ENCODE results near the gene PICK1. TPM values are rescaled to one million over a fixed set of nuclear protein-coding genes. Genes with fewer than 3 reads are reported as not detected.
A peak's percentile ranks its signal among the peaks of the same experiment; 100 is the strongest.
"Not testable (repeated sequence)": the region's sequence is repeated elsewhere in the genome, so short reads cannot be mapped to it uniquely, and the experiment has no call there.

Gene PICK1
- total and polyA plus RNA-seq, 2 of the 13 experiments (the other 11 are each of a cell fraction or from before 2014, with no cell fraction given), result 19.3 to 25.3 TPM

DNA sequence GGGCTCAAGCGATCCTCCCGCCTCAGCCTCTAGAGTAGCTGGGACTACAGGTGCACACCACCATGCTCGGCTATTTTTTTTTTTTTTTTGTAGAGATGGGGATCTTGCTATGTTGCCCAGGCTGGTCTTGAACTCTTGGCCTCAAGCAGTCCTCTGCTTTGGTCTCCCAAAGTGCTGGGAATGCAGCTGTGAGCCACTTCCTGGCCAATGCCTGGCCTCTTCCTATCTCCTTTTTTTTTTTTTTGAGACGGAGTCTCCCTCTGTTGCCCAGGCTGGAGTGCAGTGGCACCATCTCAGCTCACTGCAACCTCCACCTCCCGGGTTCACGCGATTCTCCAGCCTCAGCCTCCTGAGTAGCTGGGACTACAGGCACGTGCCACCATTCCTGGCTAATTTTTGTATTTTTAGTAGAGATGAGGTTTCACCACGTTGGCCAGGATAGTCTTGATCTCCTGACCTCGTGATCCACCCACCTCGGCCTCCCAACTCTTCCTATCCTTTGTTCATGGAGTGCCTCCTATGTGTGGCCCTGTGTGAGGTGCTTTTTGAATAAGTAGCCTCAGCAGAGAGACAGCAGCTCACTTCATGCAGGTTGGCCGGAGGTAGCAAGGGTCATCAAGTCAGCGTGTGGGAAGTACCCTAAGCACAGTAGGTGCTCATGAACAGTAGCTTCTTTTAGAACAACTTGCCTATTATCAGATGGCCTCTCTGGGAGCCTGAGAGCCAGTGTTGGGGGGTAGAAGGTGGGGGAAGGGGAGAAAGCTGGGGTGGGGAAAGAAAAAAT lies 19.6 kb upstream of the PICK1 start:
- in situ Hi-C loops (cut with HindIII; ENCODE audit: extremely low pct_ligation_motif_present, low pct_unique_long_range_greater_than_20kb); BruUV-seq (replicated peaks); H3K36me3 ChIP-seq (replicated peaks in 1 of 2; ENCODE audit: control insufficient read depth in 1 of 2, insufficient read depth in 2 of 2, low read length in 2 of 2); H3K27ac ChIP-seq (ENCODE audit: extremely low read length, insufficient read depth, low read length); H3K4me2 ChIP-seq (ENCODE audit: low read depth, low read length); DNase-seq (ENCODE audit: low spot score); H2AFZ ChIP-seq (ENCODE audit: low read length); H4K20me1 ChIP-seq (ENCODE audit: insufficient read depth, low read length); FAIRE-seq; H3K79me2 ChIP-seq (ENCODE audit: insufficient read depth, low read length); ATAC-seq; intact Hi-C loops (cut with micrococcal nuclease; ENCODE audit: unreplicated experiment); H3K4me3 ChIP-seq (replicated peaks in 1 of 3; ENCODE audit: insufficient read depth in 1 of 3, low read depth in 2 of 3, low read length in 3 of 3); CTCF ChIA-PET (ENCODE audit: low intra/inter-chr PET ratio, low total read pairs); H3K9ac ChIP-seq (ENCODE audit: insufficient read depth, low read depth, low read length); H3K9me3 ChIP-seq (ENCODE audit: low read length): not testable (repeated sequence)
- peaks cover 1 to 28% of the 10 kb centered on the region in 2 experiments; a peak in 3 of 5 replicates for H3K27me3 ChIP-seq (ENCODE audit: control insufficient read depth in 1 of 2, insufficient read depth in 2 of 2, low read length in 2 of 2)
- 28% methylated on average over 13 of the region's 13 CpGs for WGBS (ENCODE audit: low lambda C conversion rate)
- TF ChIP-seq, protein P1, sequence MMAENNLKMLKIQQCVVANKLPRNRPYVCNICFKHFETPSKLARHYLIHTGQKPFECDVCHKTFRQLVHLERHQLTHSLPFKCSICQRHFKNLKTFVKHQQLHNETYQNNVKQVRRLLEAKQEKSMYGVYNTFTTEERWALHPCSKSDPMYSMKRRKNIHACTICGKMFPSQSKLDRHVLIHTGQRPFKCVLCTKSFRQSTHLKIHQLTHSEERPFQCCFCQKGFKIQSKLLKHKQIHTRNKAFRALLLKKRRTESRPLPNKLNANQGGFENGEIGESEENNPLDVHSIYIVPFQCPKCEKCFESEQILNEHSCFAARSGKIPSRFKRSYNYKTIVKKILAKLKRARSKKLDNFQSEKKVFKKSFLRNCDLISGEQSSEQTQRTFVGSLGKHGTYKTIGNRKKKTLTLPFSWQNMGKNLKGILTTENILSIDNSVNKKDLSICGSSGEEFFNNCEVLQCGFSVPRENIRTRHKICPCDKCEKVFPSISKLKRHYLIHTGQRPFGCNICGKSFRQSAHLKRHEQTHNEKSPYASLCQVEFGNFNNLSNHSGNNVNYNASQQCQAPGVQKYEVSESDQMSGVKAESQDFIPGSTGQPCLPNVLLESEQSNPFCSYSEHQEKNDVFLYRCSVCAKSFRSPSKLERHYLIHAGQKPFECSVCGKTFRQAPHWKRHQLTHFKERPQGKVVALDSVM (CRISPR knock-in tag; IDR thresholded peaks at IDR 0.05), result peak; percentile 56; the same call in 1 of the 2 replicates
- TF ChIP-seq ZNF121 (CRISPR knock-in tag; IDR thresholded peaks at IDR 0.05), result peak; percentile 63; the same call in 1 of the 2 replicates
- H3K4me1 ChIP-seq (ENCODE audit: insufficient read depth, low read length), result peaks cover 71% of the 10 kb centered on the region
- POLR2A ChIA-PET, result interaction anchor here (0.7 kb wide), 1 partner anchor 514 kb away, joined by 3 read pairs; no protein-coding TSS in a partner anchor

DNA sequence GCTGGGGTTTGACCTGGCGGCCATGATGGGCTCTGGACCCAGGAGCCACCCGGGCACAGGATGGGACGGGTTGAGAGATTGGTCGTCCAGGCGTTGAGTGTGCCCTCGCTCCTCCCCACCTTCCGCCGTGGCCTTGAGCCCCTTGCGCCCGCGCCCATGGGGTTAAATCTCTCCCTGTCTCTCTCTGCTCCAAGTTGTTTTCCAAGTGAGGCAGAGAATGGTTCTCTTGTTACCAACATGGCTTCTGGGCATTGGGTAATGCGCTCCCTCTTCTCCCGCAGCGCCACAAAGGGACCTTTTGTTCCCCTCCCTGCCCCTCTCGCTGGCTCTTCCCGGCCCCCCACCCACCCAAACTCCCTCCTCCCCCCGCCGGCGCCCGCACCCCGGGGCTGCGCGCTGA lies 18.8 kb upstream of the PICK1 start:
- Histone ChIP-seq H4K20me1 (ENCODE audit: insufficient read depth, low read length) (no peaks in the 10 kb centered on the region), H3K27ac (ENCODE audit: extremely low read length, insufficient read depth, low read length) (no peak overlapping the region), H3K4me1 (ENCODE audit: insufficient read depth, low read length) (peaks cover 62% of the 10 kb centered on the region), H3K79me2 (ENCODE audit: insufficient read depth, low read length) (no peaks in the 10 kb centered on the region), H3K9me3 (ENCODE audit: low read length) (no peaks in the 10 kb centered on the region), H3K27me3 (ENCODE audit: control insufficient read depth in 1 of 2, insufficient read depth in 2 of 2, low read length in 2 of 2) (peaks cover 1 to 35% of the 10 kb centered on the region in 2 experiments; a peak in 3 of 5 replicates), H3K36me3 (replicated peaks in 1 of 2; ENCODE audit: control insufficient read depth in 1 of 2, insufficient read depth in 2 of 2, low read length in 2 of 2) (no peaks in the 10 kb centered on the region), H3K4me2 (ENCODE audit: low read depth, low read length) (no peak overlapping the region), H2AFZ (ENCODE audit: low read length) (no peak overlapping the region), H3K9ac (ENCODE audit: insufficient read depth, low read depth, low read length) (no peak overlapping the region), H3K4me3 (replicated peaks in 1 of 3; ENCODE audit: insufficient read depth in 1 of 3, low read depth in 2 of 3, low read length in 3 of 3) (no peak overlapping the region)
- ChIA-PET POLR2A (no interaction called here), CTCF (ENCODE audit: low intra/inter-chr PET ratio, low total read pairs) (no interaction called here)
- WGBS (ENCODE audit: low lambda C conversion rate), result 80% methylated on average over 18 of the region's 23 CpGs
- TF ChIP-seq YY1 (IDR thresholded peaks at IDR 0.05; ENCODE audit: insufficient read depth, insufficient replicate concordance, low read depth, low read length), result peak; percentile 20
- TF ChIP-seq ZFY (CRISPR knock-in tag; IDR thresholded peaks at IDR 0.05), result no peak
- no TSS peak for BruUV-seq (replicated peaks)
- intact Hi-C loops (cut with micrococcal nuclease; ENCODE audit: unreplicated experiment) (no loop called here), in situ Hi-C loops (cut with HindIII; ENCODE audit: extremely low pct_ligation_motif_present, low pct_unique_long_range_greater_than_20kb) (no loop called here)
- ATAC-seq (no peak), FAIRE-seq (no peak), DNase-seq (ENCODE audit: low spot score) (no peak)

All from HepG2 (cell line).